Neural cell (in vitro differentiated cells): ENCODE measurements around the gene CCDC73. TPM values are rescaled to one million over a fixed set of nuclear protein-coding genes. Genes with fewer than 3 reads are reported as not detected.

ENCODE experiments used
- H2AFZ ChIP-seq: fragments of 200-600, 300-800 bp; sonication (generic), shearing (Covaris generic); 2 replicates; pipeline ENCODE4 v1.6.0; 2014; ENCODE audit warnings: low read depth, mild to moderate bottlenecking, antibody characterized with exemption, low read length, moderate library complexity
- H3F3A ChIP-seq: fragments of 200-600 bp; shearing (Covaris generic); 2 replicates; pipeline ENCODE4 v1.6.1; 2016; ENCODE audit warnings: mild to moderate bottlenecking, moderate library complexity, mixed read lengths, antibody characterized with exemption, low read length; ENCODE audit not compliant: insufficient read depth, poor library complexity, severe bottlenecking
- H3K27ac ChIP-seq: fragments of 200-600, 300-800 bp; sonication (generic), shearing (Covaris generic); 2 replicates; pipeline ENCODE4 v1.5.1; 2014; ENCODE audit warnings: mild to moderate bottlenecking, low read length, moderate library complexity
- H3K27me3 ChIP-seq: fragments of 300-800, 200-600 bp; sonication (generic), shearing (Covaris generic); 2 replicates; pipeline ENCODE4 v1.6.0; 2014; ENCODE audit warnings: mild to moderate bottlenecking, low read depth, low read length, moderate library complexity; ENCODE audit not compliant: insufficient read depth
- H3K36me3 ChIP-seq: fragments of 300-800, 200-600 bp; sonication (generic), shearing (Covaris generic); 2 replicates; pipeline ENCODE4 v1.5.1; 2014; ENCODE audit warnings: mild to moderate bottlenecking, antibody characterized with exemption, low read length, moderate library complexity; ENCODE audit not compliant: insufficient read depth
- H3K4me2 ChIP-seq: fragments of 300-800, 200-600 bp; sonication (generic), shearing (Covaris generic); 2 replicates; pipeline ENCODE4 v1.6.0; 2014; ENCODE audit warnings: mild to moderate bottlenecking, low read length
- H3K4me3 ChIP-seq: fragments of 300-800, 200-600 bp; sonication (generic), shearing (Covaris generic); 2 replicates; pipeline ENCODE4 v1.5.1; 2014; ENCODE audit warnings: mild to moderate bottlenecking, low read length, moderate library complexity
- H3K79me2 ChIP-seq: fragments of 200-600 bp; shearing (Covaris generic); replicated peaks from 2 replicates; pipeline ENCODE4 v1.6.0; 2014; ENCODE audit warnings: mild to moderate bottlenecking, low read length, moderate library complexity; ENCODE audit not compliant: insufficient read depth
- H3K9ac ChIP-seq: fragments of 300-800, 200-600 bp; sonication (generic), shearing (Covaris generic); 2 replicates; pipeline ENCODE4 v1.6.1; 2016; ENCODE audit warnings: mild to moderate bottlenecking, low read length, mixed read lengths
- H3K9me2 ChIP-seq: fragments of 200-600 bp; shearing (Covaris generic); 2 replicates; pipeline ENCODE4 v1.6.1; 2016; ENCODE audit warnings: mild to moderate bottlenecking, low read length, mixed read lengths; ENCODE audit not compliant: insufficient read depth
- H3K9me3 ChIP-seq: fragments of 200-600, 300-800 bp; sonication (generic), shearing (Covaris generic); 2 replicates; pipeline ENCODE4 v1.6.1; 2016; ENCODE audit warnings: mild to moderate bottlenecking, mixed run types, low read length, moderate library complexity, mixed read lengths
- H4K20me1 ChIP-seq: fragments of 200-600 bp; shearing (Covaris generic); 2 replicates; pipeline ENCODE4 v1.6.1; 2016; ENCODE audit warnings: mild to moderate bottlenecking, mixed run types; ENCODE audit not compliant: insufficient read depth
- CTCF ChIP-seq: fragments of 450-650 bp; IDR thresholded peaks from 2 replicates; pipeline ENCODE4 v1.5.1; 2014; ENCODE audit warnings: antibody characterized with exemption, mild to moderate bottlenecking, moderate library complexity; ENCODE audit not compliant: poor library complexity, severe bottlenecking
- EP300 ChIP-seq: fragments of 450-650 bp; conservative IDR thresholded peaks from 2 replicates; pipeline ENCODE4 v1.6.1; 2014; ENCODE audit warnings: antibody characterized with exemption, mild to moderate bottlenecking, moderate library complexity; ENCODE audit not compliant: poor library complexity, severe bottlenecking
- EZH2 ChIP-seq: fragments of 200-600, 300-800 bp; shearing (Covaris generic), sonication (generic); IDR thresholded peaks from 2 replicates; pipeline ENCODE4 v1.6.1; 2014; ENCODE audit warnings: antibody characterized with exemption, low read length, borderline replicate concordance, mild to moderate bottlenecking; ENCODE audit not compliant: insufficient read depth, poor library complexity, severe bottlenecking
- MXI1 ChIP-seq: fragments of 450-650 bp; conservative IDR thresholded peaks from 2 replicates; pipeline ENCODE4 v1.6.1; 2014; ENCODE audit warnings: antibody characterized with exemption, mild to moderate bottlenecking; ENCODE audit not compliant: poor library complexity, severe bottlenecking
- POLR2AphosphoS5 ChIP-seq: IDR thresholded peaks from 2 replicates; pipeline ENCODE4 v1.6.1; 2012
- RAD21 ChIP-seq: fragments of 450-650 bp; conservative IDR thresholded peaks from 2 replicates; pipeline ENCODE4 v1.6.1; 2014; ENCODE audit warnings: antibody characterized with exemption, mild to moderate bottlenecking, moderate library complexity
- REST ChIP-seq: IDR thresholded peaks from 2 replicates; pipeline ENCODE4 v1.6.1; 2012; ENCODE audit warnings: borderline replicate concordance
- SMC3 ChIP-seq: fragments of 450-650 bp; conservative IDR thresholded peaks from 2 replicates; pipeline ENCODE4 v1.6.1; 2014; ENCODE audit warnings: antibody characterized with exemption, mild to moderate bottlenecking, moderate library complexity; ENCODE audit not compliant: poor library complexity
- TAF1 ChIP-seq: IDR thresholded peaks from 2 replicates; pipeline ENCODE4 v1.6.1; 2012; ENCODE audit warnings: low read depth
- polyA plus RNA-seq: library from polyadenylated mRNA; depleted of rRNA; stranded (reverse); fragments of >200 nt; gene quantifications from 2 replicates; pipeline ENCODE4 v1.2.3, GENCODE V29; 2014

CCDC73 gene
- polyA plus RNA-seq, 1 donor from 2014 or later: 0.07 TPM

- H3K27me3 ChIP-seq: no peaks in the 10 kb centered on the region
- H4K20me1 ChIP-seq: no peaks in the 10 kb centered on the region
- H3K79me2 ChIP-seq: no peaks in the 10 kb centered on the region
- H3K4me2 ChIP-seq: no peak overlapping the region
- H3K36me3 ChIP-seq: no peaks in the 10 kb centered on the region
- no peak for TF ChIP-seq TAF1
- no peak for TF ChIP-seq CTCF
- no peak for TF ChIP-seq EZH2
- TF ChIP-seq POLR2AphosphoS5: no peak
- TF ChIP-seq SMC3: no peak
- TF ChIP-seq RAD21: no peak
- TF ChIP-seq MXI1: no peak
- TF ChIP-seq REST: no peak
- no peak for TF ChIP-seq EP300
- no peaks in the 10 kb centered on the region for H3F3A ChIP-seq
- no peak overlapping the region for H3K4me3 ChIP-seq
- no peak overlapping the region for H3K9ac ChIP-seq
- no peaks in the 10 kb centered on the region for H3K9me2 ChIP-seq
- no peak overlapping the region for H3K27ac ChIP-seq
- H3K9me3 ChIP-seq: no peaks in the 10 kb centered on the region
- H2AFZ ChIP-seq: no peak overlapping the region
These were observed 238.6 kb downstream of the CCDC73 start for GRCh38 chr11:32555895-32556294.

GRCh38 chr11:32555091-32555490 lies 239.4 kb downstream of the CCDC73 start:
- H3K9me3 ChIP-seq: no peaks in the 10 kb centered on the region
- no peaks in the 10 kb centered on the region for H3K27me3 ChIP-seq
- no peak overlapping the region for H3K4me2 ChIP-seq
- H3K79me2 ChIP-seq: no peaks in the 10 kb centered on the region
- no peaks in the 10 kb centered on the region for H3K36me3 ChIP-seq
- no peak overlapping the region for H3K9ac ChIP-seq
- H3K9me2 ChIP-seq: no peaks in the 10 kb centered on the region
- TF ChIP-seq MXI1 (no peak), POLR2AphosphoS5 (no peak), REST (no peak), TAF1 (no peak), SMC3 (no peak), RAD21 (no peak), CTCF (no peak), EP300 (no peak), EZH2 (no peak)
- no peak overlapping the region for H2AFZ ChIP-seq
- no peaks in the 10 kb centered on the region for H4K20me1 ChIP-seq
- H3F3A ChIP-seq: no peaks in the 10 kb centered on the region
- no peak overlapping the region for H3K27ac ChIP-seq
- no peak overlapping the region for H3K4me3 ChIP-seq
